BLaER1 treated with 17β-estradiol and CSF1 and Interleukin-3, amounts not matched to agents 10 nM and 100 nM (cell line): ENCODE data around the gene CTNNA3.

Experiments used
- H3K27ac ChIP-seq, 11 experiments: shearing (Covaris generic); formaldehyde crosslinking; 2 replicates each; pipeline ENCODE4 v1.8.1; 2022
- H3K27me3 ChIP-seq, 11 experiments: shearing (Covaris generic); formaldehyde crosslinking; 2 replicates each; pipeline ENCODE4 v1.8.1; 2022
- H3K36me3 ChIP-seq, 11 experiments: shearing (Covaris generic); formaldehyde crosslinking; 2 replicates each; pipeline ENCODE4 v1.8.1; 2022
- H3K4me1 ChIP-seq, 10 experiments: shearing (Covaris generic); formaldehyde crosslinking; 2 replicates each; pipeline ENCODE4 v1.8.1; 2022
- H3K4me2 ChIP-seq, 11 experiments: shearing (Covaris generic); formaldehyde crosslinking; 2 replicates each; pipeline ENCODE4 v1.8.1; 2022
- H3K4me3 ChIP-seq, 10 experiments: shearing (Covaris generic); formaldehyde crosslinking; 2 replicates each; pipeline ENCODE4 v1.8.1; 2022
- H3K9ac ChIP-seq, 11 experiments: shearing (Covaris generic); formaldehyde crosslinking; 2 replicates each; pipeline ENCODE4 v1.8.1; 2022
- H3K9me3 ChIP-seq, 11 experiments: shearing (Covaris generic); formaldehyde crosslinking; replicated peaks in 1 of 11; 2 replicates each; pipeline ENCODE4 v1.8.1; 2022
- H4K20me1 ChIP-seq, 11 experiments: shearing (Covaris generic); formaldehyde crosslinking; 2 replicates each; pipeline ENCODE4 v1.8.1; 2022
- Cebpa-rat ChIP-seq, 11 experiments: shearing (Covaris generic); IDR thresholded peaks; 2 replicates each; pipeline ENCODE4 v1.8.1; 2022

The CTNNA3 gene

DNA sequence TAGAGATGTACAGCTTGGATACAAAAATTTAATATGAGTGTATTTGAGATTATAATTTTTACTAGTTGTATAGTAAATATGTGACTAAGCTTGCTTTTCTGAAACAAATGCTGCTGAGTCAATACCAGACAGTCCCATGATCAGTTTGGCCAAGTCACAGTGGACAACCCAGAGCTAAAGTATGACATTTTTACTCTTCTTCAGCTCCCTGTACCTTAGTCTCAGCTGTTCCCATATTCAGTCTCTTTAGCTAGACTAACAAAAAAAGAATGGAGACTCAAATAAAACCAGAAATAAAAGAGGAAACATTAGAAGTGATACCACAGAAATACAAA, 189.3 kb downstream of the CTNNA3 start:
- Histone ChIP-seq H3K4me3 (no peak overlapping the region), H3K4me2 (no peak overlapping the region), H4K20me1 (no peaks in the 10 kb centered on the region), H3K36me3 (no peaks in the 10 kb centered on the region), H3K4me1 (no peaks in the 10 kb centered on the region), H3K9ac (no peak overlapping the region), H3K27me3 (no peaks in the 10 kb centered on the region), H3K9me3 (peaks cover 0 to 4% (median 0%) of the 10 kb centered on the region in 11 experiments; a peak in 1 of 22 replicates), H3K27ac (no peak overlapping the region)
- no peak for TF ChIP-seq Cebpa-rat (IDR thresholded peaks at IDR 0.05)

DNA sequence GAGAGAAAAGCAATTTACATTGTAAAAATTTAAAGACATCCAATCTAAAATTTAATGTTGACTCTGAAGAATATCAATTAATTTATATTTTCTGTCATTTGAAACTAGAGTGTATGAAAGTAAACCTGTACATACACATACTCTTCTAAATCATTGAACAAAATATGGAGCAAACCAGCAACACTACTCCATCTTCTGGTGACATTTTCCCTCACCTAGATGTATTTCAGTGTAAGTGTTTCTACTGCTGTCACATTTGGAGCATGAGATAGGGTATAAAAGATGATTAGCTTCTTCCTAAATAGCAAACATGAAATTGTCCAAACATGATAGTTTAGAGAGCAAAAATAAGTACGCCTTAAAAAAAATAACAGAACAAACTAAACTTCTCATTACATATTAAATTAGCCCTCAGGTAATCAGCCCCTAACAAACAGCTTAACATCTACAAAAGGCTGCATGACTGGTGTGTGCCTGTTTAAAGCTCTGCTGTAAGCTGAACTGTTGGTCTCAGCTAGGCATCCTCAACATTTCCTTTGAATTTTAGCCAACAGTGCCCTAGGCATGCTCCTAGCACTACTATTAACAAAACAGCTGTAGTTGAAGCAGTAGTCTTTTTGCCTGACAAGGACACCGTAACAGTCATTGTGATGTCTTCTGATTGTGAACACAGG, 189.8 kb downstream of the CTNNA3 start:
- H3K4me3 ChIP-seq, result no peak overlapping the region
- no peaks in the 10 kb centered on the region for H3K36me3 ChIP-seq
- no peak overlapping the region for H3K4me2 ChIP-seq
- H3K4me1 ChIP-seq, result no peaks in the 10 kb centered on the region
- H4K20me1 ChIP-seq, result no peaks in the 10 kb centered on the region
- H3K9ac ChIP-seq, result no peak overlapping the region
- H3K27me3 ChIP-seq, result no peaks in the 10 kb centered on the region
- H3K9me3 ChIP-seq, result peaks cover 0 to 4% (median 0%) of the 10 kb centered on the region in 11 experiments; a peak in 1 of 22 replicates
- no peak overlapping the region for H3K27ac ChIP-seq
- no peak for TF ChIP-seq Cebpa-rat (IDR thresholded peaks at IDR 0.05)

DNA sequence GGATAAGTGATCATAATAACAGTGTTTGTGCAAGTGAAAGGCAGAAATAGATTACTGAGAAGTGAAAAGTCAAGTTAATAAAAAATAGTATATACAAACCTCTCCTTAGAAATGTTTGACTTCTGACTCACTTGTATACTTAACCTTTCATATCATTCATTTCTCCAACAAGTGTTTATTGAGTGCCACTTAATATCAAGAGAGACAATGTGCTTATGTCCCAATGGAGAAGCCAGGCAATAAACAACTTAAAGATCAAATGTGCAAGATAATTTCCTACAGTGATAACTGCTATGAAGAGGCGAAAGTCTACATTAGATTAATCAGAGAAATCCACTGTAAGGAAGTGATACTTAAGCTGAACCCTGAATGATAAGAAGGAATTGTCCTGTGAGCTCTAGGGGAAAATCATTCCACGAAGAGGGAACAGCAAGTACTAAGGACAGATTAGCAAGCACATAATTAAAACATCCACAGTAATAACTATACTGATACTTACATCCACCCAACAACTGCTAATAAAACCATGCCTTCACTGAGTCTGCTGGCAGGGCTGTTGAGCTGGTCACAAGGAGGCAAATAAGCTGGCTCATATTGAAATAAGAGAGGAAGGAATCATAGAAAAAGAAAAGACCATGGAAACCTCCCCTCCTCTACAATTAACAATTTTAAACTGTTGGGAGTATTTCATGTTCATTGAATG, 203.5 kb downstream of the CTNNA3 start:
- H3K36me3 ChIP-seq, result no peaks in the 10 kb centered on the region
- no peak overlapping the region for H3K4me3 ChIP-seq
- H3K4me1 ChIP-seq, result no peaks in the 10 kb centered on the region
- TF ChIP-seq Cebpa-rat (IDR thresholded peaks at IDR 0.05), result no peak
- no peak overlapping the region for H3K9ac ChIP-seq
- H3K4me2 ChIP-seq, result no peak overlapping the region
- no peaks in the 10 kb centered on the region; a peak in 1 of 22 replicates for H3K9me3 ChIP-seq
- H3K27me3 ChIP-seq, result no peaks in the 10 kb centered on the region
- no peak overlapping the region for H3K27ac ChIP-seq
- no peaks in the 10 kb centered on the region for H4K20me1 ChIP-seq

DNA sequence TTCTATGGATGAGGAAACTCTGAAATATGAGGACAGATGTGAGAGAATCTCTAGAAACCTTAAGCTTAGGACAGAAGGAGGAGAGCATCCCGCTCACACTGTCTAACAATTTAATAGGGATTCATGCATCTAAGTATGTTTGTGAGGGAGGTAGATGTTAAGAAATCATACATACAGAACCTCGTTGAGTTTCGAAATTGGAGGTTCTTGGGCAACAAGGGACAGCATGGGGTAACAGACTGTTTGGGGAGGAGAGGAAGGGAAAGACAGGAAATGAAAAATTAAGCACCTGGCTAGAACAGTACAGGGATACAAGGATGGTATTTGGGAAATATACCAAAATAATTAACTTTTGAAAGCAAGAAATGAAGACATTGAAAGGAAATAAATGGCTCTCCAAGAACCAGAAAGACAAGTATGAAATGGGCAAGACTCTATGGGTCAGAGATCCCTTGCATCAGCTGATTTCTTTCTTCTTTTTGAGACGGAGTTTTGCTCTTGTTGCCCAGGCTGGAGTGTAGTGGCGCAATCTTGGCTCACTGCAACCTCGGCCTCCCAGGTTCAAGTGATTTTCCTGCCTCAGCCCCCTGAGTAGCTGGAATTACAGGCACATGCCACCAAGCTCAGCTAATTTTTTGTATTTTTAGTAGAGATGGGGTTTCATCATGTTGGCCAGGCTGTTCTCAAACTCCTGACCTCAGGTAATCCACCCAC, 207.9 kb downstream of the CTNNA3 start:
- no peak overlapping the region for H3K9ac ChIP-seq
- H3K27me3 ChIP-seq, result no peaks in the 10 kb centered on the region
- H3K27ac ChIP-seq, result no peak overlapping the region
- H3K36me3 ChIP-seq, result no peaks in the 10 kb centered on the region
- no peaks in the 10 kb centered on the region for H4K20me1 ChIP-seq
- no peak overlapping the region for H3K4me3 ChIP-seq
- no peaks in the 10 kb centered on the region for H3K4me1 ChIP-seq
- H3K4me2 ChIP-seq, result no peak overlapping the region
- no peak for TF ChIP-seq Cebpa-rat (IDR thresholded peaks at IDR 0.05)
- peaks cover 0 to 9% (median 3%) of the 10 kb centered on the region in 11 experiments; a peak in 7 of 22 replicates for H3K9me3 ChIP-seq

DNA sequence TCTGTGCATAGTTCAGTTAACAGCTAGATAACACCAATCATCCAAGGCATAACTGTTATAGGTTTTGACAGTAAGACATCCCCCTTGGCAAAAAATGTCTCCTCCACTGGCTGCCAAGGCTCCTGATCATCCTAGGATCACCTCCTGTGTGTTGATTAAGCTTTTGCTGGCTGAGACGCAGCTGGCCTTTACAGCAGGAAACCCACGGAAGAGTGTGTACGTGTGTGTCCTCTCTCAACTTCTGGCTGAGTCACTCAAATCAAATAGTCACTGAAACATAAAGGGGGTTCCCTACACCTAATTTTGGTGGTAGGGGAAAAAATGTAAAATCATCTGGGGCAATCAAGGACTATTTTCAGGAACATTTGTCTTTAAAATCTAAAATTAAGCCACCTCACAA, 208.8 kb downstream of the CTNNA3 start:
- Histone ChIP-seq H3K36me3 (no peaks in the 10 kb centered on the region), H3K4me3 (no peak overlapping the region), H3K9me3 (peaks cover 0 to 9% (median 3%) of the 10 kb centered on the region in 11 experiments; a peak in 7 of 22 replicates), H4K20me1 (no peaks in the 10 kb centered on the region), H3K27me3 (no peaks in the 10 kb centered on the region), H3K4me2 (no peak overlapping the region), H3K9ac (no peak overlapping the region), H3K27ac (no peak overlapping the region), H3K4me1 (no peaks in the 10 kb centered on the region)
- no peak for TF ChIP-seq Cebpa-rat (IDR thresholded peaks at IDR 0.05)

DNA sequence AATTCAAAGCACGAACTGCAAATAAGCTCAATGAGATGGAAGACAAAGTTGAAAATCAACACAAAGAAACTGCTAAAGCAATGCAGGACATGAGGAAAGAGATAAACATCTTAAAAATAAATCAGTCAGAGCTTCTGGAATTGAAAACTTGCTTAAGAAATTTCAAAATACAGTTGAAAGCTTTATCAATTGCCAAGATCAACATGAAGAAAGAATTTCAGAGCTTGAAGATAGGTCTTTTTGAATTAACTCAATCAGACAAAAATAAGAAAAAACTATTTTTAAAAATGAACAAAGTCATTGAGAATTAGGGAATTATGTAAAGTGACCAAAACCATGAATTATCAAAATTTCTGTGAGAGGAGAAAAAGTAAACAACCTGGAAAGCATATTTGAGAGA, 218.1 kb downstream of the CTNNA3 start:
- H3K36me3 ChIP-seq, result no peaks in the 10 kb centered on the region
- no peaks in the 10 kb centered on the region for H3K27me3 ChIP-seq
- TF ChIP-seq Cebpa-rat (IDR thresholded peaks at IDR 0.05), result no peak
- H3K27ac ChIP-seq, result no peak overlapping the region
- peaks cover 0 to 23% (median 0%) of the 10 kb centered on the region in 10 experiments; a peak in 3 of 20 replicates for H3K4me1 ChIP-seq
- peaks cover 27 to 36% (median 32%) of the 10 kb centered on the region in 11 experiments for H3K9me3 ChIP-seq
- H3K4me3 ChIP-seq, result no peak overlapping the region
- no peak overlapping the region for H3K4me2 ChIP-seq
- H4K20me1 ChIP-seq, result no peaks in the 10 kb centered on the region
- H3K9ac ChIP-seq, result no peak overlapping the region

DNA sequence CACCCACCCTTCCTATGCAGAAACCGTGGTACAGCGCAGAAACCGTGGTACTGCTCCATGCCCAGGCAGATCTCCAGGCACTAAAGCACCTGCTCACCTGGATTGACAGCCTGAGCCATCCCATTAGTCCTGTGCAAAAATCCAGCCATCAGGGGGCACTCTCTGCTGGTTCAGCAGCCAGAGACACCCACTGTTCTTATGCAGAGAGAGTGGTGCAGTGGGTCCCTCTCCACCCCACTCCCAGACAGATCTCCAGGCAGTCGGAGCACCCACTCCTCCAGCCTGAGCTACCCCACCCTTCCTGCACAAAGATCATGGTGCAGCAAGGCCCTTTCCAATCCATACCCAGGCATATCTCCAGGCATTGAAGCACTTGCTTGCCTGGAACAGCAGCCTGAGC, 219.8 kb downstream of the CTNNA3 start:
- Histone ChIP-seq H4K20me1 (no peaks in the 10 kb centered on the region), H3K4me3 (no peak overlapping the region), H3K27ac (no peak overlapping the region), H3K4me2 (no peak overlapping the region), H3K36me3 (no peaks in the 10 kb centered on the region), H3K9me3 (peaks cover 26 to 36% (median 32%) of the 10 kb centered on the region in 11 experiments), H3K27me3 (no peaks in the 10 kb centered on the region), H3K9ac (no peak overlapping the region), H3K4me1 (peaks cover 0 to 23% (median 0%) of the 10 kb centered on the region in 10 experiments; a peak in 3 of 20 replicates)
- TF ChIP-seq Cebpa-rat (IDR thresholded peaks at IDR 0.05), result no peak

DNA sequence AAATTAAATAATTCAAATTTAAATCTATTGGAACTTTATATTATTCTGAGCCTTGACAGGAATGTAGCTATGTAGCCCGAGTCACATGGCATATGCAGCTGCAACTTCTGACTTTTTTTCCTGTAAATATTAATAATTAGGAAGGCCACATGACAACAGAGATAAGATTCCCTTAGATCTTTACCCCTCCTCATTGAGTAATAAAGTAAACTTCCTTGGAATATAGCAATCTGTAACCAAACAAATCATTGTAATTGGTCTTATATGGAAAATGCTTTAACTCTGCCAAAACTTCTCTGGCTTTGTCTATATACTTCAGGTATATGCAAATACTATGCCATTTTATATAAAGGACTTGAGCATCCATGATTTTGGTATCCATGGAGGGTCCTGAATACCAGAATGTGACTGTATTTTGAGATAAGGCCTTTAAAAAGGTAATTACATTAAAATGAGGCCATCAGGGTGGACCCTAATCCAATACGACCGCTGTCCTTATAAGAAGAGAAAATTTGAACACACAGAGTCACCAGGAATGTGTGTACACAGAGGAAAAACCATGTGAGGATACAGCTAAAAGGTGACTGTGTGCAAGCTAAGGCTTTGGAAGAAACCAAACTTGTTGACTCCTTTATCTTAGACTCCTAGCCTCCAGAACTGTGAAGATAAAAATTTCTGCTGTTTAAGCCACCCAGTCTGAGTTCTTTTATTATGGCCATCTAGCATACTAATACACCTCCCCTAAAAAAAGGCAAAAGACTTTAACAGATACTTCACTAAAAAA, 222.0 kb downstream of the CTNNA3 start:
- Histone ChIP-seq H3K4me2 (no peak overlapping the region; a peak in 1 of 22 replicates), H3K36me3 (no peaks in the 10 kb centered on the region), H3K4me3 (no peak overlapping the region), H3K27ac (no peak overlapping the region), H3K27me3 (no peaks in the 10 kb centered on the region), H4K20me1 (no peaks in the 10 kb centered on the region), H3K9ac (no peak overlapping the region), H3K4me1 (peaks cover 0 to 11% (median 0%) of the 10 kb centered on the region in 10 experiments; a peak in 3 of 20 replicates), H3K9me3 (peaks cover 19 to 33% (median 27%) of the 10 kb centered on the region in 11 experiments)
- TF ChIP-seq Cebpa-rat (IDR thresholded peaks at IDR 0.05), result no peak

DNA sequence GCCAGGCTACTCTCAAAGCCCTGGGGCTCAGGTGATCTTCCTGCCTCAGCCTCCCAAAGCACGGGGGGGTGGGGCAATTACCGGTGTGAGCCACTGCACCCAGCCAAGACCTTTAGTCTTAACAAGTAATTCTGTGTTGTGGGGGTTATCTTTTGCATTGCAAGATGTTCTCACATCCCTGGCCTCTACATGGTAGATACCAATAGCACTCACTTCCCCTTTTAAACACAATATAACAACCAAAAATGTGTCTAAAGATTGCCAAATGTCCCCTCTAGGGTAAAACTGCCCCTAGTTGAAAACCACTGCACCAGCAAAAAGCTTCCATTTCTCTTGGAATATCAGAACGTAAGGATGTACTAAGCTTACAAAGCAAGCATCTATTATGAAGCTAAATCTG, 225.0 kb downstream of the CTNNA3 start:
- H3K9ac ChIP-seq, result no peak overlapping the region
- H3K4me3 ChIP-seq, result no peak overlapping the region
- H3K27me3 ChIP-seq, result no peaks in the 10 kb centered on the region
- no peak for TF ChIP-seq Cebpa-rat (IDR thresholded peaks at IDR 0.05)
- H3K4me1 ChIP-seq, result peaks cover 0 to 10% (median 0%) of the 10 kb centered on the region in 10 experiments; a peak in 2 of 20 replicates
- no peaks in the 10 kb centered on the region for H4K20me1 ChIP-seq
- H3K9me3 ChIP-seq, result peaks cover 0 to 4% (median under 1%) of the 10 kb centered on the region in 11 experiments; a peak in 3 of 22 replicates
- no peaks in the 10 kb centered on the region for H3K36me3 ChIP-seq
- no peak overlapping the region for H3K27ac ChIP-seq
- H3K4me2 ChIP-seq, result no peak overlapping the region
